ENCODE results near the gene SCYGR7. TPM values are rescaled to one million over a fixed set of nuclear protein-coding genes. Genes with fewer than 3 reads are reported as not detected.

Gene SCYGR7
- total and polyA plus RNA-seq, 9 of the 15 experiments (the other 6 are each of a cell fraction or from before 2014, with no cell fraction given) = not detected

DNA sequence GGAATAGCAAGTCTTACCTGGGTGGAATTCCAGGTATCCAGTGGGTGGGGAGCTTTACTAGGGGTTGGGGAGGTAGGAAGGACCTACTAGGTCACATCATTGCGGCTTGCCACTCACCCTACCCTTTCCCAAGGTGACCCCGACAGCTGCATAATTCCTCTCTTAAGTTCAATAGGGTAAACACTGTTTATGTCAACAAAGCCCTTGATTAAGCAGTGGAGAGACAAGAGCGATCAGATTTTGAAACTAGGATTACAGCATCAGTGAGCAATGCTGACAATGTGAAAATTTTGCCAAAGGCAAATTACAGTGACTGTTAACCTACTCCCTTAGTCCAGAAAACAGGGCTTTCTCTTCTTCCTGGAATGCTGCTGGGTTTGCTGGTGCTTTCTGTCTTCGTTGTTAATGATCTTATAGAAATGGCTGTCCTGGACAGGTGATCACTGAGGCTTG is 24.8 kb upstream of the SCYGR7 start:
- no peaks in the 10 kb centered on the region for H3K36me3 ChIP-seq (ENCODE audit: control insufficient read depth, insufficient read depth, low read length)
- H3K79me2 ChIP-seq (ENCODE audit: control insufficient read depth, insufficient read depth, low read length) = no peaks in the 10 kb centered on the region
- DNase-seq (ENCODE audit: extremely low read depth in 1 of 4, low spot score in 3 of 4) = no peak
- no peak overlapping the region for H3K27ac ChIP-seq (ENCODE audit: extremely low read depth, low read depth, low read length)
- H4K20me1 ChIP-seq (replicated peaks; ENCODE audit: control insufficient read depth, insufficient read depth, low read length) = no peaks in the 10 kb centered on the region
- ChIA-PET CTCF (ENCODE audit: low intra/inter-chr PET ratio) (no interaction called here), POLR2A (no interaction called here)
- H3K9ac ChIP-seq (ENCODE audit: insufficient read depth in 1 of 2, low read depth in 2 of 2, low read length in 2 of 2) = no peak overlapping the region
- no TSS peak for BruUV-seq (replicated peaks)
- no peak for ATAC-seq
- TF ChIP-seq HNRNPH1 (optimal IDR thresholded peaks at IDR 0.05; ENCODE audit: low read depth, low read length) = no peak
- TF ChIP-seq TCF7L2 (IDR thresholded peaks at IDR 0.05; ENCODE audit: low read depth, low read length) = no peak
- TF ChIP-seq, protein P1, sequence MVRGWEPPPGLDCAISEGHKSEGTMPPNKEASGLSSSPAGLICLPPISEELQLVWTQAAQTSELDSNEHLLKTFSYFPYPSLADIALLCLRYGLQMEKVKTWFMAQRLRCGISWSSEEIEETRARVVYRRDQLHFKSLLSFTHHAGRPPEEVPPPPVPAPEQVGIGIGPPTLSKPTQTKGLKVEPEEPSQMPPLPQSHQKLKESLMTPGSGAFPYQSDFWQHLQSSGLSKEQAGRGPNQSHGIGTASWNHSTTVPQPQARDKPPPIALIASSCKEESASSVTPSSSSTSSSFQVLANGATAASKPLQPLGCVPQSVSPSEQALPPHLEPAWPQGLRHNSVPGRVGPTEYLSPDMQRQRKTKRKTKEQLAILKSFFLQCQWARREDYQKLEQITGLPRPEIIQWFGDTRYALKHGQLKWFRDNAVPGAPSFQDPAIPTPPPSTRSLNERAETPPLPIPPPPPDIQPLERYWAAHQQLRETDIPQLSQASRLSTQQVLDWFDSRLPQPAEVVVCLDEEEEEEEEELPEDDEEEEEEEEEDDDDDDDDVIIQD (CRISPR knock-in tag; IDR thresholded peaks at IDR 0.05) = no peak
- no peak for TF ChIP-seq IFI16 (CRISPR knock-in tag; IDR thresholded peaks at IDR 0.05)
- TF ChIP-seq SP2 (IDR thresholded peaks at IDR 0.05; ENCODE audit: extremely low read depth, low read depth, low read length, poor library complexity, severe bottlenecking) = no peak
- H3K9me3 ChIP-seq (replicated peaks; ENCODE audit: control insufficient read depth, insufficient read depth, low read depth, low read length) = no peaks in the 10 kb centered on the region
- intact Hi-C loops (cut with micrococcal nuclease) (no loop called here), in situ Hi-C loops (cut with MboI) (no loop called here)
- no peaks in the 10 kb centered on the region for H3K4me1 ChIP-seq (replicated peaks in 1 of 2; ENCODE audit: control insufficient read depth in 2 of 2, insufficient read depth in 2 of 2, low read length in 2 of 2)
- WGBS (ENCODE audit: insufficient coverage, low coverage, missing lambda C conversion rate) = 0% methylated on average over 4 of the region's 4 CpGs
- H3K27me3 ChIP-seq (ENCODE audit: control insufficient read depth in 2 of 2, insufficient read depth in 2 of 2, low read length in 2 of 2) = peaks cover 4 to 12% of the 10 kb centered on the region in 2 experiments; a peak in 3 of 5 replicates
- H3K4me2 ChIP-seq (ENCODE audit: insufficient read depth, low read length) = no peak overlapping the region
- no peak overlapping the region for H3K4me3 ChIP-seq
- H3K9me1 ChIP-seq (ENCODE audit: control insufficient read depth, insufficient read depth, low read length) = no peaks in the 10 kb centered on the region
- no peak for FAIRE-seq
- no peak overlapping the region for H2AFZ ChIP-seq (ENCODE audit: low read depth, low read length)
